ENCODE measurements around the gene DIRAS3.

DIRAS3 gene

DNA sequence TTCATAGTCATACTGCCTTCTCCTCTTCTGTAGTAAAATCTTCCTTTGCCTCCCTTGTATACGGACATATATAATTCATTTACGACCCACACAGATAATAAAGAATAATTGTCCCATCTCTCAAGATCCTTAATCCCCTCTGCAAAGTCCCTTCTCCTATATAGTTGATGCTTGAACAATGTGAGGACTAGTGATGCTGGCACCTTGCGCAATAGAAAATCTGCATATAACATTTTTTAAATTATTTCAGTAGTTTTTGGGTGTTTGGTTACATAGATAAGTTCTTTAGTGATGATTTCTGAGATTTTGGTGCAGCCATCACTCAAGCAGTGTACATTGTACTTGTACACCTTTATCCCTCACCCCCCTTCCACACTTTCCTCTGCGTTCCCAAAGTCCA is 21.0 kb downstream of the DIRAS3 start:
- TF ChIP-seq, protein P1, sequence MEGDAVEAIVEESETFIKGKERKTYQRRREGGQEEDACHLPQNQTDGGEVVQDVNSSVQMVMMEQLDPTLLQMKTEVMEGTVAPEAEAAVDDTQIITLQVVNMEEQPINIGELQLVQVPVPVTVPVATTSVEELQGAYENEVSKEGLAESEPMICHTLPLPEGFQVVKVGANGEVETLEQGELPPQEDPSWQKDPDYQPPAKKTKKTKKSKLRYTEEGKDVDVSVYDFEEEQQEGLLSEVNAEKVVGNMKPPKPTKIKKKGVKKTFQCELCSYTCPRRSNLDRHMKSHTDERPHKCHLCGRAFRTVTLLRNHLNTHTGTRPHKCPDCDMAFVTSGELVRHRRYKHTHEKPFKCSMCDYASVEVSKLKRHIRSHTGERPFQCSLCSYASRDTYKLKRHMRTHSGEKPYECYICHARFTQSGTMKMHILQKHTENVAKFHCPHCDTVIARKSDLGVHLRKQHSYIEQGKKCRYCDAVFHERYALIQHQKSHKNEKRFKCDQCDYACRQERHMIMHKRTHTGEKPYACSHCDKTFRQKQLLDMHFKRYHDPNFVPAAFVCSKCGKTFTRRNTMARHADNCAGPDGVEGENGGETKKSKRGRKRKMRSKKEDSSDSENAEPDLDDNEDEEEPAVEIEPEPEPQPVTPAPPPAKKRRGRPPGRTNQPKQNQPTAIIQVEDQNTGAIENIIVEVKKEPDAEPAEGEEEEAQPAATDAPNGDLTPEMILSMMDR (IDR thresholded peaks at IDR 0.05; ENCODE audit: extremely low read depth, insufficient read depth, missing control alignments) = no peak
- DNase-seq (ENCODE audit: low spot score) = no peak
- in situ Hi-C loops (cut with MboI; ENCODE audit: low pct_unique_long_range_greater_than_20kb, low sequenced_read_pairs, unreplicated experiment) = no loop called here

DNA sequence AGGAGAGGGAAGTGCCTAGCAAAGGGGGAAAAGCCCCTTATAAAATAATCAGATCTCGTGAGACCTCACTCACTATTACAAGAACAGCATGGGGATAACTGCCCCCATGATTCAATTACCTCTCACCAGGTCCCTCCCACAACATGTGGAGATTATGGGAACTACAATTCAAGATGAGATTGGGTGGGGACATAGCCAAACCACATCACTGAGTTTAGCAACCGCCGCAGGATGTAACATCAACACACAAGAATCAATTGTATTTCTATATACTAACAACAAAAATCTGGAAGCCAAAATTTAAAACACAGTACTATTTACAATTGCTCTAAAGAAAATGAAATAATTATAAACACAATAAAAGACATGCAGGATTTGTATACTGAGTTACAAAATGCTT is 21.9 kb downstream of the DIRAS3 start:
- TF ChIP-seq, protein P1 (IDR thresholded peaks at IDR 0.05; ENCODE audit: extremely low read depth, insufficient read depth, missing control alignments) = no peak

DNA sequence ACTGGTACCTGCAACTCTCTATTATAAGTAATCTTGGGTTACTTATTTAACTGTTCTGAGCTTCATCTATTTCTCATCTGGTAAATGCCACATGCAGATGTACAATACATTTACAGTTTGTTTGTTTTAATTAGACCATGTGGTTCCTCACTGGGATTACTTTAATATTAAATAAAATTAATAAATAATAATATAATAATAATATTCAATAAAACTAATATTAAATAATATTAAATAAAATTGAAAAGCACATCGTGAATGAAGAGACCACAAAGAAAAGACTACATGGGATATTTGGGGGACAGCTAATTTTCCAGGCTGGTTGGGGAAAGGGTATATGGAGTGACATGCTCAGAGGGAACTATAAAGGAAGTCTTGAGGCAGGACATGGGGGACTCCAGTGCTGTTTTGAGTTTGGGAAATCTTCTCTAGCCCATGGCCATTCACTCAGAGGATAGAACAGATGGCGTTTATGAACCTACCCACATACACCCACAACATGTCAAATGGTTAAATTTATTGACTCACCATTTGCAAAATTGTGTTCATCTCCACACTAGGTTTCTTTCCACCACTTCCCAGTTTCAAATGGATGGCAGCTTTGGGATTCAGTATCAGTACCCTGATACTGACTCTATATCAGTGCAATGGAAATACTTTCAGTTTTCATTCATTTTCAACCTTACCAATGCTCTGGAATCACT is 25.6 kb downstream of the DIRAS3 start:
- TF ChIP-seq, protein P1 (IDR thresholded peaks at IDR 0.05; ENCODE audit: extremely low read depth, insufficient read depth, missing control alignments) = no peak
- DNase-seq (ENCODE audit: low spot score) = no peak
- in situ Hi-C loops (cut with MboI; ENCODE audit: low pct_unique_long_range_greater_than_20kb, low sequenced_read_pairs, unreplicated experiment) = no loop called here

More for the DNA sequence above, 21.9 kb downstream of the DIRAS3 start:
- in situ Hi-C loops (cut with MboI; ENCODE audit: low pct_unique_long_range_greater_than_20kb, low sequenced_read_pairs, unreplicated experiment) = no loop called here
- DNase-seq (ENCODE audit: low spot score) = no peak

DNA sequence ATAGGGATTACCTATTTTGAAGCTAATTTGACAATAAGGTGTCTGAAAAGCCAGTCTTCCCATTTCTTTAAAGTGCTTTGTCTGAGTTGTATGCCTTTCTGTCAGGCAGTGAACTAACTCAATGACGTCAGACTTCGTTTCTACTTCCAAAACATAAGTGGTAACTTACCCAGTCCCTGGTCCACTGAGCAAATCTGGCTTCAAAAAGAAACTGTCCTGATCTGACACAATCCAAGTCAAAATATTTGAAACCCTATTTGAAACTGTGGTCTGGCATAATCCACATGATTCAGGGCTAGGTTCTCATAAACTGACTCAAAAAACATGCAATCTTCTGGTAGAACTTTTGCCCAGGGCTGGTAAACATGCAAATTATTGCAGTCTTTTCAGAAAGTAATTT is 34.0 kb downstream of the DIRAS3 start:
- no peak for DNase-seq (ENCODE audit: low spot score)
- in situ Hi-C loops (cut with MboI; ENCODE audit: low pct_unique_long_range_greater_than_20kb, low sequenced_read_pairs, unreplicated experiment) = no loop called here
- TF ChIP-seq, protein P1 (IDR thresholded peaks at IDR 0.05; ENCODE audit: extremely low read depth, insufficient read depth, missing control alignments) = no peak

DNA sequence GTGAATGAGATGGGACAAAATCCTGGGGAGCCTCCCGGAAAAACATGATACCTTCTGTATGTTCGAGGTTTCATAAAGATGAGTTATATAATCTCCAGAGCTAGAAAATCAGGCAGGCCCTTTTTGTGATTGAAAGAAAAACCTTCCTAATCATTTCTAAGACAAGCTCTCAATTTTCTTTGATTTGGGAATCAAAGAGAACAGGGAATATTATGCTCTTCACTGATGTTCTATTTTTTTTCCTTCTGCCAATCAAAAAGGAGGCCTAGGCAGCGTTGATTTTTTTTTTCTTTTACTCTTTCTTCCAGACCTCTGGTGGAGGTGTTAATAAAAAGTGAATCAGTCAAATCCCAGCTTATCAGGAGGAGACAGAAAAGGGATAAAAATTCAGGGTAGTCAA is 34.5 kb downstream of the DIRAS3 start:
- TF ChIP-seq, protein P1 (IDR thresholded peaks at IDR 0.05; ENCODE audit: extremely low read depth, insufficient read depth, missing control alignments) = no peak
- in situ Hi-C loops (cut with MboI; ENCODE audit: low pct_unique_long_range_greater_than_20kb, low sequenced_read_pairs, unreplicated experiment) = no loop called here
- DNase-seq (ENCODE audit: low spot score) = no peak

DNA sequence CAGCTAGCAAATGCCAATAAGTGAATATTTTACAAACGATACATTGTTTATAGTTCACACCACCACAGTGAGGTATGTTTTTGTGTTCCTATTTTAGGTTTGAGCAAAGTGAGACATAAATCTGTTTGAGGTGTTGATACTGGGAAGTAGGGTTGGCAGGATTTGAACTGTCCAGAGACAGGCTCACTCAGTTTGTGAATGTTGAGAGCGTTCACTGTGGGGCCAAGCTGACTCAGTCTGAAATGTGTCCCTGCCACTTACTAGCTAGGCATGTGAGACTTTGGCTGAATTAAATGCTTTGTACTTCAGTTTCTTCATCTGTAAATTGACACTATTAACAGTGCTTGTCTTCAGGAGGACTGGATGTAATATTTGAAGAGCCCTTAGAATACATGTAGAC is 35.1 kb downstream of the DIRAS3 start:
- DNase-seq (ENCODE audit: low spot score) = no peak
- in situ Hi-C loops (cut with MboI; ENCODE audit: low pct_unique_long_range_greater_than_20kb, low sequenced_read_pairs, unreplicated experiment) = no loop called here
- TF ChIP-seq, protein P1 (IDR thresholded peaks at IDR 0.05; ENCODE audit: extremely low read depth, insufficient read depth, missing control alignments) = no peak
